ENCODE results near the gene PREX1. TPM values are rescaled to one million over a fixed set of nuclear protein-coding genes. Genes with fewer than 3 reads are reported as not detected.

The PREX1 gene
- total RNA-seq, 1 experiment from 2014 or later, result 9.5 TPM

- no peak for TF ChIP-seq CTCF (IDR thresholded peaks at IDR 0.05; ENCODE audit: insufficient read depth in 1 of 2, low read depth in 1 of 2, low read length in 1 of 2, severe bottlenecking in 1 of 2, unreplicated experiment in 1 of 2)
- Mint-ChIP-seq H3K4me1 (ENCODE audit: low read depth, unreplicated experiment) (peaks cover 13% of the 10 kb centered on the region), H3K4me3 (ENCODE audit: unreplicated experiment) (no peak overlapping the region), H3K27me3 (ENCODE audit: insufficient read depth, unreplicated experiment) (no peaks in the 10 kb centered on the region), H3K27ac (ENCODE audit: unreplicated experiment) (no peak overlapping the region), H3K36me3 (ENCODE audit: insufficient read depth, unreplicated experiment) (no peaks in the 10 kb centered on the region), H3K9me3 (ENCODE audit: unreplicated experiment) (no peaks in the 10 kb centered on the region)
- no peaks in the 10 kb centered on the region for H3K27me3 ChIP-seq (replicated peaks; ENCODE audit: control insufficient read depth, insufficient read depth, low read length)
- peaks cover 20% of the 10 kb centered on the region for H3K4me1 ChIP-seq
- no TSS peak for BruUV-seq (replicated peaks)
- no peaks in the 10 kb centered on the region for H3K36me3 ChIP-seq (ENCODE audit: control insufficient read depth, insufficient read depth, low read length)
- ChIA-PET POLR2A (no interaction called here), CTCF (no interaction called here)
- H3K4me3 ChIP-seq (ENCODE audit: low read depth, low read length), result no peak overlapping the region
- H3K9me3 ChIP-seq, result no peaks in the 10 kb centered on the region
- no peak for DNase-seq
- intact Hi-C loops (cut with micrococcal nuclease; ENCODE audit: unreplicated experiment), result loop anchor here (10.0 kb wide), 1 partner anchor 290 kb away; no protein-coding TSS in a partner anchor
Observed at GRCh38 chr20:48624315-48625020, 203.3 kb downstream of the PREX1 start.

- CTCF ChIA-PET, result no interaction called here
Observed at GRCh38 chr20:48623906-48624265, 203.9 kb downstream of the PREX1 start.

More at GRCh38 chr20:48623906-48624265, 203.9 kb downstream of the PREX1 start:
- H3K27me3 Mint-ChIP-seq (ENCODE audit: insufficient read depth, unreplicated experiment), result no peaks in the 10 kb centered on the region
- H3K36me3 Mint-ChIP-seq (ENCODE audit: insufficient read depth, unreplicated experiment), result no peaks in the 10 kb centered on the region
- H3K9me3 Mint-ChIP-seq (ENCODE audit: unreplicated experiment), result no peaks in the 10 kb centered on the region
- Histone ChIP-seq H3K27me3 (replicated peaks; ENCODE audit: control insufficient read depth, insufficient read depth, low read length) (no peaks in the 10 kb centered on the region), H3K4me3 (ENCODE audit: low read depth, low read length) (no peak overlapping the region), H3K9me3 (no peaks in the 10 kb centered on the region), H3K4me1 (peaks cover 20% of the 10 kb centered on the region), H3K36me3 (ENCODE audit: control insufficient read depth, insufficient read depth, low read length) (no peaks in the 10 kb centered on the region)
- H3K27ac Mint-ChIP-seq (ENCODE audit: unreplicated experiment), result no peak overlapping the region
- POLR2A ChIA-PET, result no interaction called here
- no peak for TF ChIP-seq CTCF (IDR thresholded peaks at IDR 0.05; ENCODE audit: insufficient read depth in 1 of 2, low read depth in 1 of 2, low read length in 1 of 2, severe bottlenecking in 1 of 2, unreplicated experiment in 1 of 2)
- BruUV-seq (replicated peaks), result no TSS peak
- intact Hi-C loops (cut with micrococcal nuclease; ENCODE audit: unreplicated experiment), result loop anchor here (10.0 kb wide), 1 partner anchor 289 kb away; no protein-coding TSS in a partner anchor
- H3K4me3 Mint-ChIP-seq (ENCODE audit: unreplicated experiment), result no peak overlapping the region
- peaks cover 13% of the 10 kb centered on the region for H3K4me1 Mint-ChIP-seq (ENCODE audit: low read depth, unreplicated experiment)
- no peak for DNase-seq

Measured in Caco-2 (cell line).